Measurements from ENCODE around the gene TSC2.

Gene TSC2

DNA sequence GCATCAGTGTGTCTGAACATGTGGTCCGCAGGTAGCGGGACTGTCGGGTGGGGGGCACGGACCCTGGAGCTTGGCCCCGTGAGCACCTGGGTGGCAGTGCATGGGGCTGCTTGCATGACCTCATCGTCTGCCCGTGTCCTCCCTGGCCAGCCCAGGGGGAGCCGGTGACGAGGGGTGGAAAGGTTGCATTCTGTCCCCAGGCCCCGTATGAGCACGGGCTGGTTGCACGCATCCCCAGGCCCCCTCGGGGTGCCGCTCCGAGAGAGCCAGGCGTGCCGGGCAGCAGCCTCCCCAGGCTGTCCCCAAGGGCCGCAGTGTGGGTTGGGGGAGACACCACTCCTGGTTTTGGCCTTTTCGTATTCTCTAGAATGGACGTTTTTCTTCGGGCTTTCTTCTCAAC lies 29.9 kb downstream of the TSC2 start:
- H3K4me3 ChIP-seq (ENCODE audit: low read depth, low read length) = no peak overlapping the region
- DNase-seq (ENCODE audit: low read depth) = no peak
- TF ChIP-seq, protein P1, sequence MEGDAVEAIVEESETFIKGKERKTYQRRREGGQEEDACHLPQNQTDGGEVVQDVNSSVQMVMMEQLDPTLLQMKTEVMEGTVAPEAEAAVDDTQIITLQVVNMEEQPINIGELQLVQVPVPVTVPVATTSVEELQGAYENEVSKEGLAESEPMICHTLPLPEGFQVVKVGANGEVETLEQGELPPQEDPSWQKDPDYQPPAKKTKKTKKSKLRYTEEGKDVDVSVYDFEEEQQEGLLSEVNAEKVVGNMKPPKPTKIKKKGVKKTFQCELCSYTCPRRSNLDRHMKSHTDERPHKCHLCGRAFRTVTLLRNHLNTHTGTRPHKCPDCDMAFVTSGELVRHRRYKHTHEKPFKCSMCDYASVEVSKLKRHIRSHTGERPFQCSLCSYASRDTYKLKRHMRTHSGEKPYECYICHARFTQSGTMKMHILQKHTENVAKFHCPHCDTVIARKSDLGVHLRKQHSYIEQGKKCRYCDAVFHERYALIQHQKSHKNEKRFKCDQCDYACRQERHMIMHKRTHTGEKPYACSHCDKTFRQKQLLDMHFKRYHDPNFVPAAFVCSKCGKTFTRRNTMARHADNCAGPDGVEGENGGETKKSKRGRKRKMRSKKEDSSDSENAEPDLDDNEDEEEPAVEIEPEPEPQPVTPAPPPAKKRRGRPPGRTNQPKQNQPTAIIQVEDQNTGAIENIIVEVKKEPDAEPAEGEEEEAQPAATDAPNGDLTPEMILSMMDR (IDR thresholded peaks at IDR 0.05; ENCODE audit: insufficient read depth, low read depth, low read length, missing control alignments) = no peak

DNA sequence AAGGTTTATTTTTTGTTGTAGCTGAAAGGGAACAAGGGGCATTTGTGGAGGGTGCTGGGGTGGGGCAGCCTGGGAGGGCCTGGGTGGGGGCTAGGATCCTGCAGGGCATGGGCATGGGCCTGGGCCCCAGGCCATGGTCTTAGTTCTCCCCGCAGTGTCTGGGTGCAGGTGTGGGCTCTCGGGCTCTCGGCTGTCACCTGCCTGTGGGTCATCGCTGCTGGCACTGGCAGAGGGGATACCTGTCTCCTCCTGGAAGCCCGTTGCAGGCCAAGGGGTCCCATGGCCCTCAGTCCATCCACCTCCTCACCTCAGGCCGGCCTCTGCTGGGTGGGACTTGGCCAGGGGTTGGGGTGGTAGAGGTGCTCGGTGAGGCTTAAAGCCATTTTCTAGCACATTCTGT lies 30.3 kb downstream of the TSC2 start:
- H3K4me3 ChIP-seq (ENCODE audit: low read depth, low read length) = no peak overlapping the region
- DNase-seq (ENCODE audit: low read depth) = no peak
- TF ChIP-seq, protein P1 (IDR thresholded peaks at IDR 0.05; ENCODE audit: insufficient read depth, low read depth, low read length, missing control alignments) = no peak

DNA sequence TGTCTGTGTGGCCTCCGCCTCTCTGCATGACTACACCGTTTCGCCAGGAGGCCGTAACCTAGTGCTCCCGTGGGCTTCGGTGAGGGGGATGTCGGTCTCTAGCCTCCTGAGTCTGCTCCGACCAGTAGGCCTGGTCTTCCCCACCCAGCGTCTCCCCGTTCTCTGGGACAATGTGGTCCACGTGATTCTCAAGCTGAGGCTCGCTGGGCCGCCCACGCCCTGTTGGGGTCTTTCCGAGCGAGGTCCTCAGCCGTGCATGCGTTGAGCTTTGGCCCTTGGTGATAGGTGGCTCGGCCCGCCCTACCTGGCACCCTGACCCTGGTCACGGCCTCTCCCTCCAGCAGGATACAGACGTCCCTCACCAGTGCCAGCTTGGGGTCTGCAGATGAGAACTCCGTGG lies 30.9 kb downstream of the TSC2 start:
- TF ChIP-seq, protein P1 (IDR thresholded peaks at IDR 0.05; ENCODE audit: insufficient read depth, low read depth, low read length, missing control alignments) = no peak
- no peak overlapping the region for H3K4me3 ChIP-seq (ENCODE audit: low read depth, low read length)
- no peak for DNase-seq (ENCODE audit: low read depth)

DNA sequence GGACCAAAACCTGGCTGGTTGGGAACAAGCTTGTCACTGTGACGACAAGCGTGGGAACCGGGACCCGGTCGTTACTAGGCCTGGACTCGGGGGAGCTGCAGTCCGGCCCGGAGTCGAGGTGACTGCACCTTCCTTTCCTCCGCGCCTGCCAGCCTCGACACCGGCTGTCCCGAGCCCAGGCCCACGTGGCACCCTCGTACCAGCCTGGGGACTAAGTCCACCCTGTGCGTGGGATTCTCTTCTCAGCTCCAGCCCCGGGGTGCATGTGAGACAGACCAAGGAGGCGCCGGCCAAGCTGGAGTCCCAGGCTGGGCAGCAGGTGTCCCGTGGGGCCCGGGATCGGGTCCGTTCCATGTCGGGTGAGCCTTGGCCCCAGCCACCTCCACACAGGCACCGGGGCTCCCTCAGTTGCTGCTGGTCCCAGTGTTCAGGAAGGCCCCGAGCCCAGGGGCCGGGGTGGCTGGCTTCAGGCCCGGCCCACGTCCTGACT lies 31.6 kb downstream of the TSC2 start:
- TF ChIP-seq, protein P1 (IDR thresholded peaks at IDR 0.05; ENCODE audit: insufficient read depth, low read depth, low read length, missing control alignments) = no peak
- H3K4me3 ChIP-seq (ENCODE audit: low read depth, low read length) = no peak overlapping the region
- no peak for DNase-seq (ENCODE audit: low read depth)

DNA sequence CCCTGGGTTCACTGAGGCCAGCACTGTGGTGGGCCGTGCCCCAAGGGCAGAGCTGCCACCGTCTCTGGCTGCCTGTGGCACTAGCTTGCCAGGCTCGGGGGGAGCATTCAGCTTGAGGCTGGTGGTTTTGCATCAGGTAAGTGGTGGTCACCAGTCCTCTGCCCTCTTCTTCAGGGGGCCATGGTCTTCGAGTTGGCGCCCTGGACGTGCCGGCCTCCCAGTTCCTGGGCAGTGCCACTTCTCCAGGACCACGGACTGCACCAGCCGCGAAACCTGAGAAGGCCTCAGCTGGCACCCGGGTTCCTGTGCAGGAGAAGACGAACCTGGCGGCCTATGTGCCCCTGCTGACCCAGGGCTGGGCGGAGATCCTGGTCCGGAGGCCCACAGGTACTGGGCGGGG lies 32.2 kb downstream of the TSC2 start:
- H3K4me3 ChIP-seq (ENCODE audit: low read depth, low read length) = no peak overlapping the region
- TF ChIP-seq, protein P1 (IDR thresholded peaks at IDR 0.05; ENCODE audit: insufficient read depth, low read depth, low read length, missing control alignments) = no peak
- no peak for DNase-seq (ENCODE audit: low read depth)

DNA sequence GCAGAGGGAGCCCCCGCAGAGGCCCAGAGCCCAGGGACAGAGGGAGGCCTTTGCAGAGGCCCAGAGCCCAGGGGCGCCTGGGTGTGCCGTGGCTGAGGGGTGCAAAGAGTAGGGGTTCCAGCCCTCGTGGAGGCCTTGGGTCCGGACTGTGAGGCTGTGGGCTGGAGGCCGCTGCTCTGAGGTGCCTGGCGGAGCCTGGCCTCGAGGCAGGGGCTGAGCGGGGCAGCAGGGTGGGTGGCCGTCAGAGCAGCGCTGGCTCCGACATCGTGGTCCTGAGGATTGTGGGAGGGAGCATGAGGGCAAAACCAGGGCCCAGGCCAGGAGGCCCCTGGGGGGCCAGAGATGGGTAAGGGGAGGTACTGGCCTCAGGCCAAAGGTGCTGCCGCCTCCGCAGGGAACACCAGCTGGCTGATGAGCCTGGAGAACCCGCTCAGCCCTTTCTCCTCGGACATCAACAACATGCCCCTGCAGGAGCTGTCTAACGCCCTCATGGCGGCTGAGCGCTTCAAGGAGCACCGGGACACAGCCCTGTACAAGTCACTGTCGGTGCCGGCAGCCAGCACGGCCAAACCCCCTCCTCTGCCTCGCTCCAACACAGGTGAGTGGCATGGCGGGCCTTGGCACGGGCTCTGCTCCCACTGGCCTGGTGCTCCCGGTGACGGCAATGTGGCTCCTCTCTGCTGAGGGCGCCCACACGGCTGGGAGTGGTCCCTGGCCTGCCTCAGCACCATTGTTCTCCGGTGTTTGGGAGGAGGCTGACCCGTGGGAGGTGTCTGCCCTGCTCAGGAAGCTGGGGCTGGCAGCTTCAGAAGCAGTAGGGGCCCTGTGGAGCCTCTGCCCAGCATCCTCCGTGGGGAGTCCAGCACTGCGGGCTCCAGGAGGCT lies 33.7 kb downstream of the TSC2 start:
- DNase-seq (ENCODE audit: low read depth) = no peak
- TF ChIP-seq, protein P1 (IDR thresholded peaks at IDR 0.05; ENCODE audit: insufficient read depth, low read depth, low read length, missing control alignments) = no peak
- H3K4me3 ChIP-seq (ENCODE audit: low read depth, low read length) = no peak overlapping the region
